ENCODE measurements around the gene NR2C2. TPM values are rescaled to one million over a fixed set of nuclear protein-coding genes. Genes with fewer than 3 reads are reported as not detected.

Gene NR2C2
- total and polyA plus RNA-seq, 2 of the 13 experiments (the other 11 are each of a cell fraction or from before 2014, with no cell fraction given): 7.8 to 11.8 TPM

DNA sequence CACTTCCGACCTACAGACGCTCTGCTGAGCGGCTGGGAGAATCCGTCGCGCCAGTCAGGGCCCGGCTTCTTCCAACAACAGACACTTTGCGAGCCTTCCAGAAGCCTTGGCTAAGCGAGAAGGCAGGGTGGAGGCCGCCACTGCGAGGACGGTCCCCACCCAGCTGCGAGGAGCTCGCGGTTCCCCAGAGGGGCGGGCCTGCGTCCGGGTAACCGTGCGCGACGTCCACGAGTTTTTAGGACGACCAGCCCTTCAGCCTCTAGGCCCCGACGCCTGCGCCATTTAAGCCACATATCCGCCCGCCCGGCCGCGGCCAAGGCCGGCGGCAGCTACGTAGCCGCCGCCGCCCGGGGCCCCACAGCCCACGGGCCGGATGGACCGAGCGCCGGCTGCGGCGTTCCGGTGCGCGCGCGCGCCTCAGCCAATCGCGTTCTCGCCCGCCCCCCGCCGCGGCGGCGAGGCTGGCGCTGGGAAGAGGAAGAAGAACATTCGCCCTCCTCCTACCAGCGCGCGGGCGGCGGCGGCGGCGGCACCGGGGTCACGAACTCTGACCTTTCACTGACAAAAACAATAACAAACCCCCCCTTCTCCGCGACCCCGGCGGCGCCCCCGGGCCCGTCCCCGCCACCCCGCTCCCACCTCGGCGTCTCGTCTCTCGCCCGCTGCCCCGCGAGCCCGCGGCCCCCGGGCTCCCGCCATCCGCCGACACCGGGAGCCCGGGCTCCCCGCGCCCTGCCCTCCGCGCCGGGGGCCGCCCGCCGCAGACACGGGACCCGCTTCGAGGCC lies at the start of gene NR2C2 (continued):
- TF ChIP-seq ZNF775 (CRISPR knock-in tag; IDR thresholded peaks at IDR 0.05; ENCODE audit: borderline replicate concordance): no peak
- TF ChIP-seq ZNF333 (CRISPR knock-in tag; IDR thresholded peaks at IDR 0.05; ENCODE audit: borderline replicate concordance): no peak
- TF ChIP-seq, protein P1, sequence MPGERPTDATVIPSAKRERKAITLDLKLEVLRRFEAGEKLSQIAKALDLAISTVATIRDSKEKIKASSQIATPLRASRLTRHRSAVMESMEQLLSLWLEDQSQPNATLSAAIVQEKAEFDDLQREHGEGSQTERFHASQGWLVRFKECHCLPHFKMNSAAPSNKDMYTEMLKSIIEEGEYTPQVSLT (CRISPR knock-in tag; IDR thresholded peaks at IDR 0.05; ENCODE audit: borderline replicate concordance, low read depth): no peak
- TF ChIP-seq, protein P2, sequence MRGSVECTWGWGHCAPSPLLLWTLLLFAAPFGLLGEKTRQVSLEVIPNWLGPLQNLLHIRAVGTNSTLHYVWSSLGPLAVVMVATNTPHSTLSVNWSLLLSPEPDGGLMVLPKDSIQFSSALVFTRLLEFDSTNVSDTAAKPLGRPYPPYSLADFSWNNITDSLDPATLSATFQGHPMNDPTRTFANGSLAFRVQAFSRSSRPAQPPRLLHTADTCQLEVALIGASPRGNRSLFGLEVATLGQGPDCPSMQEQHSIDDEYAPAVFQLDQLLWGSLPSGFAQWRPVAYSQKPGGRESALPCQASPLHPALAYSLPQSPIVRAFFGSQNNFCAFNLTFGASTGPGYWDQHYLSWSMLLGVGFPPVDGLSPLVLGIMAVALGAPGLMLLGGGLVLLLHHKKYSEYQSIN (CRISPR knock-in tag; IDR thresholded peaks at IDR 0.05; ENCODE audit: borderline replicate concordance): no peak
- TF ChIP-seq KLF6 (CRISPR knock-in tag; IDR thresholded peaks at IDR 0.05): no peak; the same call in 1 of the 2 replicates
- no peak for TF ChIP-seq ZNF101 (CRISPR knock-in tag; IDR thresholded peaks at IDR 0.05; ENCODE audit: borderline replicate concordance, low read depth)
- TF ChIP-seq, protein P3, sequence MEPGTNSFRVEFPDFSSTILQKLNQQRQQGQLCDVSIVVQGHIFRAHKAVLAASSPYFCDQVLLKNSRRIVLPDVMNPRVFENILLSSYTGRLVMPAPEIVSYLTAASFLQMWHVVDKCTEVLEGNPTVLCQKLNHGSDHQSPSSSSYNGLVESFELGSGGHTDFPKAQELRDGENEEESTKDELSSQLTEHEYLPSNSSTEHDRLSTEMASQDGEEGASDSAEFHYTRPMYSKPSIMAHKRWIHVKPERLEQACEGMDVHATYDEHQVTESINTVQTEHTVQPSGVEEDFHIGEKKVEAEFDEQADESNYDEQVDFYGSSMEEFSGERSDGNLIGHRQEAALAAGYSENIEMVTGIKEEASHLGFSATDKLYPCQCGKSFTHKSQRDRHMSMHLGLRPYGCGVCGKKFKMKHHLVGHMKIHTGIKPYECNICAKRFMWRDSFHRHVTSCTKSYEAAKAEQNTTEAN (CRISPR knock-in tag; conservative IDR thresholded peaks at IDR 0.05): no peak
- TF ChIP-seq ZSCAN22 (CRISPR knock-in tag; IDR thresholded peaks at IDR 0.05): no peak
- TF ChIP-seq ZFAT (CRISPR knock-in tag; conservative IDR thresholded peaks at IDR 0.05): 0 out of 2 replicates have a peak, but pooled peaks have one; percentile 32
- no peak for TF ChIP-seq THYN1 (CRISPR knock-in tag; IDR thresholded peaks at IDR 0.05; ENCODE audit: borderline replicate concordance, low read depth)
- no peak for TF ChIP-seq TCF7L2 (IDR thresholded peaks at IDR 0.05; ENCODE audit: low read depth, low read length)
- no peak for TF ChIP-seq PHF5A (CRISPR knock-in tag; IDR thresholded peaks at IDR 0.05; ENCODE audit: low read depth, unreplicated experiment)
- TF ChIP-seq, protein P4, sequence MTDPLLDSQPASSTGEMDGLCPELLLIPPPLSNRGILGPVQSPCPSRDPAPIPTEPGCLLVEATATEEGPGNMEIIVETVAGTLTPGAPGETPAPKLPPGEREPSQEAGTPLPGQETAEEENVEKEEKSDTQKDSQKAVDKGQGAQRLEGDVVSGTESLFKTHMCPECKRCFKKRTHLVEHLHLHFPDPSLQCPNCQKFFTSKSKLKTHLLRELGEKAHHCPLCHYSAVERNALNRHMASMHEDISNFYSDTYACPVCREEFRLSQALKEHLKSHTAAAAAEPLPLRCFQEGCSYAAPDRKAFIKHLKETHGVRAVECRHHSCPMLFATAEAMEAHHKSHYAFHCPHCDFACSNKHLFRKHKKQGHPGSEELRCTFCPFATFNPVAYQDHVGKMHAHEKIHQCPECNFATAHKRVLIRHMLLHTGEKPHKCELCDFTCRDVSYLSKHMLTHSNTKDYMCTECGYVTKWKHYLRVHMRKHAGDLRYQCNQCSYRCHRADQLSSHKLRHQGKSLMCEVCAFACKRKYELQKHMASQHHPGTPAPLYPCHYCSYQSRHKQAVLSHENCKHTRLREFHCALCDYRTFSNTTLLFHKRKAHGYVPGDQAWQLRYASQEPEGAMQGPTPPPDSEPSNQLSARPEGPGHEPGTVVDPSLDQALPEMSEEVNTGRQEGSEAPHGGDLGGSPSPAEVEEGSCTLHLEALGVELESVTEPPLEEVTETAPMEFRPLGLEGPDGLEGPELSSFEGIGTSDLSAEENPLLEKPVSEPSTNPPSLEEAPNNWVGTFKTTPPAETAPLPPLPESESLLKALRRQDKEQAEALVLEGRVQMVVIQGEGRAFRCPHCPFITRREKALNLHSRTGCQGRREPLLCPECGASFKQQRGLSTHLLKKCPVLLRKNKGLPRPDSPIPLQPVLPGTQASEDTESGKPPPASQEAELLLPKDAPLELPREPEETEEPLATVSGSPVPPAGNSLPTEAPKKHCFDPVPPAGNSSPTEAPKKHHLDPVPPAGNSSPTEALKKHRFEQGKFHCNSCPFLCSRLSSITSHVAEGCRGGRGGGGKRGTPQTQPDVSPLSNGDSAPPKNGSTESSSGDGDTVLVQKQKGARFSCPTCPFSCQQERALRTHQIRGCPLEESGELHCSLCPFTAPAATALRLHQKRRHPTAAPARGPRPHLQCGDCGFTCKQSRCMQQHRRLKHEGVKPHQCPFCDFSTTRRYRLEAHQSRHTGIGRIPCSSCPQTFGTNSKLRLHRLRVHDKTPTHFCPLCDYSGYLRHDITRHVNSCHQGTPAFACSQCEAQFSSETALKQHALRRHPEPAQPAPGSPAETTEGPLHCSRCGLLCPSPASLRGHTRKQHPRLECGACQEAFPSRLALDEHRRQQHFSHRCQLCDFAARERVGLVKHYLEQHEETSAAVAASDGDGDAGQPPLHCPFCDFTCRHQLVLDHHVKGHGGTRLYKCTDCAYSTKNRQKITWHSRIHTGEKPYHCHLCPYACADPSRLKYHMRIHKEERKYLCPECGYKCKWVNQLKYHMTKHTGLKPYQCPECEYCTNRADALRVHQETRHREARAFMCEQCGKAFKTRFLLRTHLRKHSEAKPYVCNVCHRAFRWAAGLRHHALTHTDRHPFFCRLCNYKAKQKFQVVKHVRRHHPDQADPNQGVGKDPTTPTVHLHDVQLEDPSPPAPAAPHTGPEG (CRISPR knock-in tag; IDR thresholded peaks at IDR 0.05): peak; percentile 94
- TF ChIP-seq, protein P5, sequence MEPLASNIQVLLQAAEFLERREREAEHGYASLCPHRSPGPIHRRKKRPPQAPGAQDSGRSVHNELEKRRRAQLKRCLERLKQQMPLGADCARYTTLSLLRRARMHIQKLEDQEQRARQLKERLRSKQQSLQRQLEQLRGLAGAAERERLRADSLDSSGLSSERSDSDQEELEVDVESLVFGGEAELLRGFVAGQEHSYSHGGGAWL (CRISPR knock-in tag; IDR thresholded peaks at IDR 0.05): no peak; the same call in 1 of the 2 replicates
- TF ChIP-seq ZSCAN25 (CRISPR knock-in tag; IDR thresholded peaks at IDR 0.05): no peak
- no peak for TF ChIP-seq ZNF260 (CRISPR knock-in tag; IDR thresholded peaks at IDR 0.05; ENCODE audit: borderline replicate concordance, low read depth)
